ENCODE results near the gene OSBPL9. TPM values are rescaled to one million over a fixed set of nuclear protein-coding genes. Genes with fewer than 3 reads are reported as not detected.

Gene OSBPL9
- total RNA-seq, 1 donor from 2014 or later, result 63.7 TPM

GRCh38 chr1:51639694-51640093 is 22.8 kb downstream of the OSBPL9 start:
- TF ChIP-seq CTCF (IDR thresholded peaks at IDR 0.05), result no peak
- Mint-ChIP-seq H3K27ac (no peak overlapping the region), H3K4me3 (no peak overlapping the region), H3K27me3 (no peaks in the 10 kb centered on the region), H3K9me3 (no peaks in the 10 kb centered on the region), H3K36me3 (ENCODE audit: low read depth) (peaks cover 15% of the 10 kb centered on the region), H3K4me1 (peaks cover 8% of the 10 kb centered on the region)
- ATAC-seq (ENCODE audit: low read depth) (no peak), DNase-seq (no peak)
- ChIA-PET CTCF (no interaction called here), POLR2A (interaction anchor here (0.7 kb wide), 1 partner anchor 501 kb away, joined by 8 read pairs; no protein-coding TSS in a partner anchor)
- intact Hi-C loops (cut with micrococcal nuclease), result no loop called here

GRCh38 chr1:51641096-51641495 is 24.2 kb downstream of the OSBPL9 start:
- ATAC-seq (ENCODE audit: low read depth) (no peak), DNase-seq (no peak)
- peaks cover 2% of the 10 kb centered on the region for H3K9me3 Mint-ChIP-seq
- H3K36me3 Mint-ChIP-seq (ENCODE audit: low read depth), result peaks cover 17% of the 10 kb centered on the region
- intact Hi-C loops (cut with micrococcal nuclease), result no loop called here
- POLR2A ChIA-PET, result no interaction called here
- H3K4me3 Mint-ChIP-seq, result no peak overlapping the region
- CTCF ChIA-PET, result no interaction called here
- H3K4me1 Mint-ChIP-seq, result peaks cover 10% of the 10 kb centered on the region
- TF ChIP-seq CTCF (IDR thresholded peaks at IDR 0.05), result no peak
- no peaks in the 10 kb centered on the region for H3K27me3 Mint-ChIP-seq
- no peak overlapping the region for H3K27ac Mint-ChIP-seq

- ATAC-seq (ENCODE audit: low read depth), result no peak
- no peak overlapping the region for H3K4me3 Mint-ChIP-seq
- H3K4me1 Mint-ChIP-seq, result peaks cover 10% of the 10 kb centered on the region
- H3K36me3 Mint-ChIP-seq (ENCODE audit: low read depth), result peaks cover 17% of the 10 kb centered on the region
- no peak for TF ChIP-seq CTCF (IDR thresholded peaks at IDR 0.05)
- CTCF ChIA-PET, result interaction anchor here (1.2 kb wide), 1 partner anchor 15 kb away, joined by 5 read pairs; no protein-coding TSS in a partner anchor
- intact Hi-C loops (cut with micrococcal nuclease), result no loop called here
- POLR2A ChIA-PET, result no interaction called here
- H3K9me3 Mint-ChIP-seq, result peaks cover 6% of the 10 kb centered on the region
- DNase-seq, result no peak
- no peaks in the 10 kb centered on the region for H3K27me3 Mint-ChIP-seq
- H3K27ac Mint-ChIP-seq, result no peak overlapping the region
Measured at GRCh38 chr1:51642739-51643142, 25.8 kb downstream of the OSBPL9 start.

GRCh38 chr1:51643362-51643761 is 26.5 kb downstream of the OSBPL9 start:
- intact Hi-C loops (cut with micrococcal nuclease), result no loop called here
- POLR2A ChIA-PET, result no interaction called here
- Mint-ChIP-seq H3K9me3 (peaks cover 6% of the 10 kb centered on the region), H3K4me3 (no peak overlapping the region), H3K36me3 (ENCODE audit: low read depth) (peaks cover 17% of the 10 kb centered on the region), H3K4me1 (peaks cover 10% of the 10 kb centered on the region), H3K27me3 (no peaks in the 10 kb centered on the region), H3K27ac (no peak overlapping the region)
- CTCF ChIA-PET, result no interaction called here
- ATAC-seq (ENCODE audit: low read depth) (no peak), DNase-seq (no peak)
- TF ChIP-seq CTCF (IDR thresholded peaks at IDR 0.05), result no peak

- CTCF ChIA-PET, result no interaction called here
- H3K27ac Mint-ChIP-seq, result no peak overlapping the region
Measured at GRCh38 chr1:51644020-51644419, 27.1 kb downstream of the OSBPL9 start.

More at GRCh38 chr1:51644020-51644419, 27.1 kb downstream of the OSBPL9 start:
- no peak for DNase-seq
- no peak for TF ChIP-seq CTCF (IDR thresholded peaks at IDR 0.05)
- intact Hi-C loops (cut with micrococcal nuclease), result no loop called here
- H3K9me3 Mint-ChIP-seq, result peaks cover 6% of the 10 kb centered on the region
- peaks cover 17% of the 10 kb centered on the region for H3K36me3 Mint-ChIP-seq (ENCODE audit: low read depth)
- no peak overlapping the region for H3K4me3 Mint-ChIP-seq
- POLR2A ChIA-PET, result interaction anchor here (0.6 to 0.7 kb wide), 2 partner anchors 12 to 34 kb away, joined by 3 to 9 read pairs; no protein-coding TSS in a partner anchor
- no peak for ATAC-seq (ENCODE audit: low read depth)
- no peaks in the 10 kb centered on the region for H3K27me3 Mint-ChIP-seq
- H3K4me1 Mint-ChIP-seq, result peaks cover 10% of the 10 kb centered on the region
